Dedifferentiated amniotic fluid mesenchymal stem cell (primary cell): ENCODE measurements around the gene CYP1B1.
"Not testable (repeated sequence)": the region's sequence is repeated elsewhere in the genome, so short reads cannot be mapped to it uniquely, and the experiment has no call there.

Experiments
- DNase-seq: peaks from one replicate; pipeline ENCODE4 v3.0.0-alpha.2; 2016; ENCODE audit errors: extremely low spot score

CYP1B1 gene

DNA sequence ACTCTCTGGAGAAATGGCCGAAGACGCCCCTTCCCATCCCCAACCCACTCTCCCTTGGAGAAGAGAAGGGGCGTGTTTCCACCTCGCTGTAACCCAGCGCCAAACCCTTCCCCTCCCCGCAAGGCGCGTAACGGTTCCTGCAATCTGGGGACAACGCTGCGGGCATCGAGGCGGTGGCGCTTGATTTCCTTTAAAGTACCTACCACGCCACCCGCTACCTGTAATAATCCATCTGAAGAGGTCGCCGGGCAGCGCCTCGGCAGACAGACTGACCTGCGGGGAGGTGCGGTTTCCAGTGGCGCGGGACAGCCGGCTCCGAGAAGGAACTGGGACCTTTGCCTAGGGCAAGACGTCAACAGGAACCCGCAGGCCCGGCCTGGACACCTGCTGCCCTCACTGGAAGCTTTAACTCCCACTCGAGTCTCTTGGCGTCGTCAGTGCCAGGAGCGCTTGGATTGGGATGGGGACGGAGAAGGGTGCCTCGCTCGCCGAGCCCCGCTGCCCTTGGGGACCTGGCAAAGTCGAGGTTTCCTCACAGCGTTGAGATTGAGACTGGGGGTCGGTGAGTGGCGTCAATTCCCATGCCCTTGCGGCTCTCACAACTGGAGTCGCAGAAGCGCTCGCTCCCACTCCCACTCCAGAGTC, at the start of gene CYP1B1:
CYP1B1 (minus strand) TSS at position 645 of the 645 bp plus-strand sequence. CDS start 763 bp downstream, outside the sequence.
- no peak for DNase-seq

DNA sequence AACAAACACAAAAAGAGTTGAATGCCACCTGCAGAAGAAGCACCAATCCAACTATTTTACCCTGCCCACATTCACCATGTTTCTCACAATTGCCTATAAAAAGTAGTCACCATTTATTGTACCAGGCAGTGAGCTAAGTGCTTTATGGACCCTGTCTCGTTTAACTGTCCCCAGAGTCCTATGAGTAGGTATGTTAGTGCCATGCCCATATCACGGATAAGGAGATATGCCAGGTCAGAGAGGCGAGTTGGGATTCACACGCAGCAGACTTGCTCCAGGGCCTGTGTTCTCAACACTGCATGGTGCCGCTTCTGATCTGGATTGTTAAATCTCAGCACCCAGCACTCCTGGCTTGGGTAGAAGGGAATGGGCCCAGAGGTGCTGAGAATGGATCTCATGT, 49.1 kb upstream of the CYP1B1 start:
- DNase-seq, result no peak

DNA sequence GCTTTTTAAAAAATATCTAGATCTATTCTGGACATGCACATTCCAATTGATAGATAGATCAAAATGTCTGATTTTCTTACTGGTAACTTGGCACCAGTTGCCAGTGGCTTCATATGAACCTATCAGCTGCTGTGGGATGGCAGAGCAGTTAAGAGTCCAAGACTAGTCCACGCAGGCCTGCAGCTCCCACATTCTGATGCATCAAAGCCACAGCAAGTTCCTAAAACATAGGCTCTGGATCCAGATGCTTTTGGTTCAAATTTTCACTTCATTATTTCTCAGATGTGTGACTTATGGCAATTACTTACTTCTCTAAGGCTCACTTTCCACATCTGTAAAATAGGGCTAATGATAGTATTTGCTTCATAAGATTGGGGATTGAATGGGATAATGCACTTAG, 48.0 kb upstream of the CYP1B1 start:
- no peak for DNase-seq

DNA sequence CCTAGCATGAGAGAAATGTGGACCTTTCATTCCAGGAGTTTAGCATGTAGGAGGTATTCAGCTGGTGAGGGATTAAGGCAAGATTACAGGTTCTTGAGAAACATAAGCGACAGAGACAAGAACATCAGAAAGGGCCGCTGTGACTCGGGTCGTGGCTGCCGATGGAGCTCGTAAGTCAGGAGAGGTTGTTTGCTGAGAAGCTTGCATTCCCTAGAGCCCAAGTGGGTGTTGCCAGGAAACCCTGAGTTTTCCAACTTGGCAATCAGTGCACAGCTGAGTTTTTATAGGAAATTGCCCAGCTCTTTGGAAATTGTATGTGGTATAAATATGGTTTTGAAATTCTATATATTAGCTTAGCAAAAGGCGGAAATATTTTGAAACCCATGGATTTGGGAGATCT, 46.4 kb upstream of the CYP1B1 start:
- DNase-seq, result no peak

DNA sequence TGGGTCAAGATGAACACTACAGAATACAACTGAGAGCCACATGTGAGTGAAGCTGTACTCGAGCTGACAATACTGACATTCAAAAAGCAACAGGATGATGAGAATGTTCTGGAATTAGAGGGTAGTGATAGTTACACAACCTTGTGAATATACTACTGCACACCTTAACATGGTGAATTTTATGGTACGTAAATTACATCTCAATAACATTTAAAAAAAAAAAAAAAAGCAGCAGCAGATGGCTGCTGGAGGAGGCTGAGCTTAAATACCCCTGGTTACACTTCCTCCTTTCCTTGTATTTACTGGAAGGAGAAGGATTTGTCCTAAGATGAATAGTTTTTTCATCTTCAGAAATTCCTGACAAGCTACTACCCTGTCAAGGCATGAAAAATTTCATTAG, 45.5 kb upstream of the CYP1B1 start:
- DNase-seq, result no peak

DNA sequence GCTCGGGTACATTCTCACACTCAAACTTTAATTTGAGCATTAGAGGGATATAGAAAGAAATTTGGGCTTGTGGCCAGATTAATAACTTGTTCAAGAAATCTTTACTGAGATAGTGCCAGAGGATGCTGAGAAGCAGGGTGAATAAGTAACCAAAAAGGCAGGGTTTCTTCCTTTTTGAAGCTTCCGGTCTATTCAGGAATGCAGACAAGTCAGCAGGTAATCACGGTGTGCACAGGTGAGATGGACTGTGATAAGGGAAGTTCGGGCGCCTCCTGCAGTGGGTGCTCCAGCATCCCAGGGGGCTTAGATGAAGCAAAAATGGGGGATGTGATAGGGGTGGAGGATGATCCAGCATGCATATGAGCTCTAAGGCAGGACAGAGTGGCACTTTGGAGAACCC, 44.9 kb upstream of the CYP1B1 start:
- DNase-seq, result no peak

DNA sequence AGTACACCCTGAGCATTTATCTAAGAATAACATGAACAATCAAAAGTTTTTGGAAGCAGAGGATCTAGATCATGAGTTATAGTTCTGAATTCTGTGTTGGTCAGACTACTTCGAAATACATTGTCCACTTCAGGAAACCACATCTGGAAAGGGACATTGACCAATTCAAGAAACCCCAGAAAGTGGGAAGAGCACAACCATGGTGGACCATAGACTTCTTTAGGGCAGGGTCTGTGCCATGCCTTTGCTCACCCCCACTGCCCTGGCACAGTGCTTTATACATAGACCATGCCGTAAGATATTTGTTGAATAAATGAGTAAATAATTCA, 44.3 kb upstream of the CYP1B1 start:
- no peak for DNase-seq

DNA sequence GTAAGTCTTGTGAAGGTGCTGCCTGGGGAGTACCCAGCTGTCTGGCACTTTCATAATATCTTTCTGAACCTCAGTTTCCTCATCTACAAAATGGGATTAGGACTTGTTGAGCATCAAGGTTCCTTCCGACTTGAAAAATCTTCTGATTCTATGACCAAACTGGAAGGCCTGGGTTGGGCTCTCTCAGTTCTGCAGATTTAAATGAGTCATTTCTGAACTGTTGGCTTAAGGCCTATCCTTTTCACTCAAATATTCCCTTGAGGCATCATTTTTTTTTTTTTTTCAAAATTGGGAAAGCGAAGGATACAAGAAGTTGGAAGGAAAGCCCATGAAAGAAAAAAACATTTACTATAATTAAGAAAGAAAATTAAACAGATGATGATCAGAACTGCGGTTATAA, 40.8 kb upstream of the CYP1B1 start:
- DNase-seq, result peak; percentile 71

DNA sequence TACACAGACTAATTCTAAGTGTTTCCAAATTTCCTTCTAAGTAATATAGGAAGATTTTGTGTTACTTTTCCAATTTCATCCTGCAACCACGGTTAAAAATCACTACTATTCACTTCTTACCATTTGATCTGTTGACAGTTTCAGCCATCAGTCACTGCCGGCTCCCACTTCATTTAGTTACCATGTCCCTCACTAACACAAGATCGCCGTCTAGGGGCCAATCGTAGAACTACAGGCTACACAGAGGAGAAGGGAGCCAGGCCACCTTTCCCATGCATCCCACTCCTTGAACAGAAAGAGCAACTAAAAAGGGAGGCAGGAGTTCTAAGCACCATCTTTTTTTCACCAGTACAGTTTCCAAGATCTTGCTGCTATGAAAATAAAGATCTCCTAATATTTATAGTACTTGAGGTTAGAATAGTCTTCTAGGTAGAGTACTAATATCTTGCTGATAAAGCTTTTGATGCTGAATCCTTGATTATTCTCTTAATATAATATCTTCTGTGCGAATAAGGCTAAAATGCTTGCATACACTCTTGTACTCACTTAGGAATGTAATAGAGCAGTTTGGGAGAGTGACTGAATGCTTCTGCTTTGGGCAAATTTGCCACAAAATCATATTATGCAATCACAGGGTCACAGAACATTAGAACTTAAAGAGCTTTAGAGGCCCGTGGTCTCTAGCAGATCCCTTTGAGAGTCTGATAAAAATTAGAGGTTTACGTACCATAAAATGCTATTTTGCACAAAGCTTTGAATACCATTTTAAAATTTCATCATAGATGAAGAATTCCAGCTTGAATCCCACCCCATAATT, 39.5 kb upstream of the CYP1B1 start:
- DNase-seq, result peak; percentile 71

DNA sequence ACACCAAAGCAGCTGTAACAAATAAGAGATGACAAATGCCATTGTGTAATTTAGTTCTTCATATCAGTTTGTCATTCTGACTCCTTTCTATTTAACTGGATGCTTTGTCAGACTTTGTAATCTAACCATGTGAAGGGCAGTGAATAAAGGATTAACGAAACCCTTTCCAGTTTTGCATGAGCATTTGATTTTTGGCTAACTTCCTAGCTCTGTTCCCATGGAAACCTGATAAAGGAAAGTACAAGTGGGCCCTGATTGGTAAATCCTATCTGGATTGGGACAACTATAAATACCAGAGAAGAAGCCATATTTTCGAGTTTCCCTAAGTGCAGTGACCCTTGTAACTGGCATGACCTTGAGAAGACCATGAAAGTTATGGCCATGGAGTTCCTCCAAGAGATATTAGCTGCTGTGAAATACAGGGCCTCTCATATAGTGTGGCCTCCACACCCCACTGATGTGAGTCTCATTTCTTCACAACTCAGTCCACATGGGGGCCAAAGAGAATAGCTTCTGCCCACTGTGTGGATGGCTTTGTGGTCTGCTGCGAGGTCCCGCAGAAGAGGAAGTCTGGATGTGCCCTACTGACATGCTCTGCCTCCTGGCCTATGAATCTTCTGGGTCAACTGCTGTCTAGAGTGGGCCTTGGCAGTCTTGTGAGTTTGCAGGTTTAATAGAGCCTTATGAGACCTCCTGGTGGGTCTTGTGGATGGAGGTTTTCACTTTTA, 38.2 kb upstream of the CYP1B1 start:
- no peak for DNase-seq

DNA sequence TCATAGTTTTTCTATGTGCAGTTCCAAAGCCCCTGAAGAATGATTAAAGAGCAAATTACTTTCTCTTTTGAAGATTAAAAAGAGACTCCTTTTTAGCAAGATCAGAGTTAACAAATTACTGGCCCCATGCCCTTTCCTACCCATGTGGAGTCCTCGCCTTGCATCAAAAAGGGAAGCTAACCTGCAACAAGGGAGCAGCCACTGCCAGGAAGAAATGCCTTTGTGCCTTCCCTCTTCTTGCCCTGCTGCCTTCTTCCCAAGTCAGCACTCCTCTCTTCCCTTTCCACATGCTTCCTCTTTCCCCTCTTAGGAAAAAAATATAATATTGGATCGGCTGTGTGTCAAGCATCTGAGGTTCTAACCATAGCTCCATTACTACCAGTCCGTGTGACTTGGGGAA, 37.1 kb upstream of the CYP1B1 start:
- DNase-seq, result no peak

DNA sequence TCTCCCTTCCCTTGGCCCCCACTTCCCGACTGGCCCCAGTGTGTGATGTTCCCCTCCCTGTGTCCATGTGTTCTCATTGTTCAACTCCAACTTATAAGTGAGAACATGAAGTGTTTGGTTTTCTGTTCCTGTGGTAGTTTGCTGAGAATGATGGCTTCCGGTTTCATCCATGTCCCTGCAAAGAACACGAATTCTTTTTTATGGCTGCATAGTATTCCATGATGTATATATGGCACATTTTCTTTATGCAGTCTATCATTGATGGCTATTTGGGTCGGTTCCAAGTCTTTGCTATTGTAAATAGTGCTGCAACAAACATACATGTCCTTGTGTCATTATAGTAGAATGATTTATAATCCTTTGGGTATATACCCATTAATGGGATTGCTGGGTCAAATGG, 35.4 kb upstream of the CYP1B1 start:
- DNase-seq, result not testable (repeated sequence)

DNA sequence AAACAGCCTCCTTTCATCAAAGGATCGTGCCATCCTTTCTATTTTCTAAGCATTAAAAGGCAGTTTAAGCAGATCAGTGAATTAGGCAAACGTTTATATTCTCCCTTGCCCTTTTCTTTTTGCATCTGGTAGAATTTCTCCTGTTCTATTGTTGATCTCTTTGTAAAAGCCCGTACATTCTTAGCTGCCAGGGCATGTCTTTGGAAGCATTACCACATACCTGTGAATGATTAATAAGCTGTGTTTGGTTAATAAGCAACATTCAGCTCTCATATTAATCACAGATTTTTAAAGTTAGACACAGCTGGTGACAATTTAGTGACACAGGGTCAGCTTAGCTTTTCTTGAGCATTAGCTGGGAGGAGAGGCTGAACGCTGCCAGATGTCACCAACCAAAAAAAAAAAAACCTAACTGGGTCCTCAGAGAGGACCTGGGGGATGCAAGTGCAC, 33.8 kb upstream of the CYP1B1 start:
- DNase-seq, result no peak

DNA sequence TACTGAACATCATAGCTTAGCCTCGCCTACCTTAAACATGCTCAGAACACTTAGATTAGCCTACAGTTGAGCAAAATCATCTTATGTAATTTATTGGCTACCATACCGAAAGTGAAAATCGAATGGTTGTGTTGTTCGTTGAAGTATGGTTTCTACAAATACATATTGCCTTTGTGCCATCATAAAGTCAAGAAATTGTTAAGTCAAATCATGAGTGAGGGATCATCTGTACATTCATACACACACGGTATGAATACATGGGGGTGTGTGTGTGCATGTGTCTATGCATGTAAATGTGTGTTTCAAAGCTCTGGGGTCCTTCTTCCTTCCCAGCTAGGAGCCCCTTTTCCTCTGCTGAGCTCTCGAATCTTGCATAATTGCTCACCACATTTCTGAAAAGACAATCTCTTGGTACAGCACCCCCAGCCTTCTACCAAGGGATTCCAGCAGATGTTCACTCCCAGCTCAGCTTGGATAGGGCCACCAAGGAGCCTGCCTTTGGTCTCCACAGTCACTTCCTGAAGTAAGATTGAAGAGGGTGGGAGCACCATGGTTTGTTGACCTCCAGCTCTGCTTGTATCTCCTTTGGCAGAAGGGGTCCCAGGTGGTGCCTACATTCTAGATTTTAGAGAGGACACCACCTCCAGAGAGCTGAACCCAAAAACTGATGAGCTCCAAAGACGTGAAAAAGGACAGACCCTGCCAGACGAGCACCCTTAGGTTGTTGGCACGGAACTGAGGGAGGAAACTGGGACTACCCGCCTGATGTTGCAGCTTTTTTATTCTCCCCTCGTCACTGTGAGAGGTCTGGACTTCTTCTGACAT, 33.2 kb upstream of the CYP1B1 start:
- no peak for DNase-seq

DNA sequence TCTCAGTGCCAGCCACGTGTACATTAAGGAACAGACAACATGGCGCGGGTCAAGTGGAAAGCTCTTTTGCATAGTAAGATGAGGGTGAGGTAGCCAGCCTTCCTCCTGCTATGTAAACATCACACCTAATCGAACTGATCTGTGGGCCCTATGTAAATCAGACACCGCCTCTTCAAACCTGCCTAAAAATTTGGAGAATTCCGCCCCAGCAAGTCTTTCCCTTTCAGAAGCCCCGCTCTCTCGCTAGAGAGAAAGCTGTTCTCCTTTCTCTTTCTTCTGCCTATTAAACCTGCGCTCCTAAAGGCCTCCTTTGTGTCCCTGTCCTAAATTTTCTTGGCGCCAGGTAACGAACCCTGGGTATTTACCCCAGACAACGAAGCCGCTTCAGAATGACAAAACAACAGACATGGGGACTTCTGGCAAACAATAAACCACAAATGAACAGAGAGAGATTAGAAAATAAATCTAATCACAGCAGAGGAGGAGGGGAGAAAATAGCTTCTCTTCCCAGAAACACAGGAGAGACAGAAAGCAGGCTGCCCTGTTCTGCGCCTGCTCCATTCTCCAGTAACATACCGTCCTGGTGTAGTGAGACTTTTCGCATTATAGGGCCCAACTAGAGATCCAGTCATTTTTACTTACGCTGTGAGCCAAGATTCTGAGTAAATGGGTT, 31.9 kb upstream of the CYP1B1 start:
- no peak for DNase-seq

DNA sequence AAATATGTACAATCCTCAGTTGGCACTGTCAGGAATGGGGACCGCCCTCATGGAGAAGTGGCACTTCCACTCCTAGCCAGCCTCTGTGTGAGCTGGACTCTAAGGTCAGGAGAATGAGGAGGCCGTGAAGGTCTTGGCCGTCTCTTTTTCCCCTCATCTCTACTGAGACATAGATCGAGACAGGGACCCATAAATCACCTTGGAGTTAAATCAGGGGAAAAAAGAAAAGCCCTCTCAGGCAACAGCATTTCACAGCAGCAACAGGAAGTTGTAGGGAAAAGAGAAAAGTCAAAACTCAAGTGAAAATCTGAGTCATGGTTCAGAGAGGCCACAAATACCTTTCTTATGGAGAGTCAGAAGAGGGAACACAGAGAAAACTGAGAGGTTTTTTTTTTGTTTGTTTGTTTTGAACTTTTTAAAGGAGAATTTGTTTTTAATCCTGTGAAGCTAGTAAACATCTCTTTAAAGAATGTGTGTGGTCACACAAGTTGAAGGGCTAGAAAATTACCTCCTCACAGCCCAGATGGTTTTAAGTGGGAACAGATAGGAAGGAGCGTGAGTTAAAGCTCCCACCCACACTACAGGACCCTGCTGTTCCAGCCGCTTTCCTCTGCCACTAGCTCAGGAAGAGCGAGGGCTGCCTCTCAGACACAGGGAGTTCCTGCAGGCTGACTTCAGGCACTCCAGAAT, 30.6 kb upstream of the CYP1B1 start:
- DNase-seq, result peak; percentile 37

DNA sequence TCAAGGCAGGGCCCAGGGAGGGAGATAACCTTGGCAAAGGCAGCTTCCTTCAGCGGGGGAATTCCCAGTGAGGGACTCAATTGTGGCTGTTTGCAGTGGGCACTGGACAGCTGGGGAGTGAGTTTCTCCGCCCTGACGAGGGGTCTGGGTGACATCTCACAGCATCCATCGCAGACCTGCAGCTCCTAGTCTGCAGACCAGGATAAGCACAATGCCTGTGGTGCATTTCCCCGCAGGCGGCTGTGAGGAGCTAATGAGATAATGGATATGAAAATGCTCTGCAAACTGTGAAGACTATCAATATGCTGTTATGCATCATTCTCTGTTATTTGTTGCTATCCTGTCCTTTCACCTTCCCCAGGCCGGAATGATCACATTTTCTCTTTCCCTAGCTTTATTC, 30.0 kb upstream of the CYP1B1 start:
- no peak for DNase-seq

DNA sequence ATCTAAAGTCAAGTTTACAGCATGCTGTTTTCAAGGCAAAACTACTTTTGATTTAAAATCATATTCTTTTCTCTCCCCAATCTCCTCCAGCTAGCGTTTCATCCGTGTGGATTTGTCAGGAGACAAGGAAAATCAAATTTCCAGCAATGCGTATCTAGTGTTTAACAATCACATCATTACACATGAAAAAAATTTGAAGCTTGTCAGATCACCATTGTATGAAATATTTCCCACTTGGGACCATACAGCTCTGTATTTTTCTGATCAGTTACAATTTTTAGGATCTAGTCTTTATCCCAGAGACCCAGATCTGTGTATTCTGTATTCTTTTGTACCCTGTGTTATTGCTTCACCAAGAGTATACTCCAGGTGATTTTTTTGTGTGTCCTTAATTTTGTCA, 28.6 kb upstream of the CYP1B1 start:
- DNase-seq, result no peak

DNA sequence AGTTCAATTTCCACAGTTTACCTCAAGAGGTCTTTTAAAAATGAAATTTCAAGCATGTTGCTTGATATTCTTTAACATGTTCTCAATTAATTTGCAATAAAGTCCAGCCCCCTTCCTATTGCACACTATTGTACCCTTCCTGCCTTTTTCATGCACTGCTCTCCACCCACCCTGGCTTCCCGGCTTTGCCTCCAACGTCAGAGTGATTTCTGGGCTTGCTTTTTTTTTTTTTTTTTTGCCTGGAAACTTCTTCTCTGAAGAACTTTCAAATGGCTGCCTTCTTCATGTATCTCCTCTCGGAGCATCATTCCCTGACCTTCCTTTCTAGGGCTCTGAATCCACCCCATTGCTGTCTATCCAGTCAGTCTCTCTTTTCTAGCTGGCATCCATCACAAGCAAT, 24.4 kb upstream of the CYP1B1 start:
- DNase-seq, result no peak

DNA sequence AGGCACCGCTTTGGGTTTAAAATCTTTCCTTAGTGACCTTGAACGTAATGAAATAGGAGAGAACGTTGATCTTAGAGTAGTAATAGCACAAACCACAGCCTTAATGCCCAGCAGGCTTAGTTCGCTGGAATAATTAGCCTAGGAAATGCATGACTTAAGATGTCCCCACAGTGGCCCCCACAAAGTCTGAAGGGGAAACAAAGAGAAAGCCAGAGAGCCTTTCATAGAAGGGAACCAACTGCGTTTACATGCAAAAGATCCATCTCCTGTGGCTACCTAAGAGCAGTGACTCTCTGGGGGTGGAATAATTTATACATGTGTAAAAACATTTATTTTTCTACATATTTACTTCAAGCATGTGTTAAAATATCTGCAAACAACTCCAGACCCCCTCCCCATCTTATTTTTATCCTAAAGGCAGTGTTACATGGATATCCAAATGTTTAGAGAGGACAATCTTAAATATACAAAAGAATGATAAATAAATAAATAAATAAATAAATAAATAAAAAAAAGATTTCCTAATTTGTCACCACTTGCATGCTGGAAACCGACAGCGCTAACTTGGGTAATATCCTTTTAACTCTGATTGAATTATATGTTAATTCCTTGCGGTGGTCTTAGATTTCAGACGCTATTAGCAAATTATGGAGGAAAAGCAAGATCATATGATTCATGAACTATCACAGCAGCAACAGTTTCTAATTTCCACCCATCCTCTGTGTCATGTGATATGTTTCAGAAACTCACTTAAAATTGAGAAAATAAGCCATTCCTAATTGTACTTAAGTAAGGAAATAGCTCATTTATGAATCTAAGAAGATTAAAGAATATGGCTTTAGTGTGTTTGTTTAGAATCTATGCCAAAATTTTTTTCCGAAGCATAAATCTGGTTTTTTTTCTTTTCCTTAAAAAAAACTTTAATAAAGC, 23.4 kb upstream of the CYP1B1 start:
- no peak for DNase-seq
